ENCODE results near the gene GRIK5.

GRIK5 gene

DNA sequence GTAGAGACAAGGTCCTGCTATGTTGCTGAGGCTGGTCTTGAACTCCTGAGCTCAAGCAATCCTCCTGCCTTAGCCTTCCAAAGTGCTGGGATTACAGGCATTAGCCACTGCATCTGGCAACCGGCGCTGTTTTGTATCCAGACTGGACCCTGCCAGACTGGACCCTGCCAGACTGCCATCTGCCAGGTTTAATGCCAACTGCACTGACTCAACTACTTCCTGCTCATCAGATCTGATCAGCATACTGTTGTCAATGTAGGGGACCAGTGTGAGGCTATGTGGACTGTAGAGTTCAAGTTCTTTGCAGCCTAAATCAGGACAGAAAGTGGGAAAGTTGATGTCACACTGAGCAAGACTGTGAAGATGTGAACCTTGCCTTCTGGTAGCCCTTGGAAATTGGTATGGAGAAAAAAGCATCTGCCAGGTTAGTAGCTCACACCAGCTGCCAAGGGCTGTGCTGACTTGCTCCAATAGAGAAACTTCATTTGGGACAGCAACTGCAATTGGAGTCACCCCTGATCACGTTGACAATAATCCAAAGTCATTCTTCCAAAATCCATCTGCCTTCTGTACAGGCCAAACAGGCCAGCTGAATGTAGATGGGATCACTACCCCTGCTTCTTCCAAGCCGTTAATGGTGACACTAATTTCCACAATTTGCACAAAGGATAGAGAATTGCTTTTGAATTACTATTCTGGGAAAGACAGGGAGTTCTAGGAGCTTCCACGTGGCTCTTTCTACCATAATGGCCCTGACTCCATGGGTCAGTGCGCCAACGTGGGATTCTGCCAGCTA lies 39.2 kb downstream of the GRIK5 start:
- TF ChIP-seq SIN3A (IDR thresholded peaks at IDR 0.05; ENCODE audit: borderline replicate concordance, insufficient read depth, low read length) (no peak), POLR2AphosphoS5 (IDR thresholded peaks at IDR 0.05; ENCODE audit: low read depth, low read length) (no peak), FOXP2 (optimal IDR thresholded peaks at IDR 0.05; ENCODE audit: borderline replicate concordance, extremely low read depth, extremely low read length, insufficient read depth) (no peak), TAF1 (IDR thresholded peaks at IDR 0.05; ENCODE audit: borderline replicate concordance, insufficient read depth, low read length) (no peak)
- TF ChIP-seq, protein P1, sequence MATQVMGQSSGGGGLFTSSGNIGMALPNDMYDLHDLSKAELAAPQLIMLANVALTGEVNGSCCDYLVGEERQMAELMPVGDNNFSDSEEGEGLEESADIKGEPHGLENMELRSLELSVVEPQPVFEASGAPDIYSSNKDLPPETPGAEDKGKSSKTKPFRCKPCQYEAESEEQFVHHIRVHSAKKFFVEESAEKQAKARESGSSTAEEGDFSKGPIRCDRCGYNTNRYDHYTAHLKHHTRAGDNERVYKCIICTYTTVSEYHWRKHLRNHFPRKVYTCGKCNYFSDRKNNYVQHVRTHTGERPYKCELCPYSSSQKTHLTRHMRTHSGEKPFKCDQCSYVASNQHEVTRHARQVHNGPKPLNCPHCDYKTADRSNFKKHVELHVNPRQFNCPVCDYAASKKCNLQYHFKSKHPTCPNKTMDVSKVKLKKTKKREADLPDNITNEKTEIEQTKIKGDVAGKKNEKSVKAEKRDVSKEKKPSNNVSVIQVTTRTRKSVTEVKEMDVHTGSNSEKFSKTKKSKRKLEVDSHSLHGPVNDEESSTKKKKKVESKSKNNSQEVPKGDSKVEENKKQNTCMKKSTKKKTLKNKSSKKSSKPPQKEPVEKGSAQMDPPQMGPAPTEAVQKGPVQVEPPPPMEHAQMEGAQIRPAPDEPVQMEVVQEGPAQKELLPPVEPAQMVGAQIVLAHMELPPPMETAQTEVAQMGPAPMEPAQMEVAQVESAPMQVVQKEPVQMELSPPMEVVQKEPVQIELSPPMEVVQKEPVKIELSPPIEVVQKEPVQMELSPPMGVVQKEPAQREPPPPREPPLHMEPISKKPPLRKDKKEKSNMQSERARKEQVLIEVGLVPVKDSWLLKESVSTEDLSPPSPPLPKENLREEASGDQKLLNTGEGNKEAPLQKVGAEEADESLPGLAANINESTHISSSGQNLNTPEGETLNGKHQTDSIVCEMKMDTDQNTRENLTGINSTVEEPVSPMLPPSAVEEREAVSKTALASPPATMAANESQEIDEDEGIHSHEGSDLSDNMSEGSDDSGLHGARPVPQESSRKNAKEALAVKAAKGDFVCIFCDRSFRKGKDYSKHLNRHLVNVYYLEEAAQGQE (IDR thresholded peaks at IDR 0.05; ENCODE audit: insufficient read depth in 1 of 2, low read depth in 2 of 2, low read length in 2 of 2): no peak

DNA sequence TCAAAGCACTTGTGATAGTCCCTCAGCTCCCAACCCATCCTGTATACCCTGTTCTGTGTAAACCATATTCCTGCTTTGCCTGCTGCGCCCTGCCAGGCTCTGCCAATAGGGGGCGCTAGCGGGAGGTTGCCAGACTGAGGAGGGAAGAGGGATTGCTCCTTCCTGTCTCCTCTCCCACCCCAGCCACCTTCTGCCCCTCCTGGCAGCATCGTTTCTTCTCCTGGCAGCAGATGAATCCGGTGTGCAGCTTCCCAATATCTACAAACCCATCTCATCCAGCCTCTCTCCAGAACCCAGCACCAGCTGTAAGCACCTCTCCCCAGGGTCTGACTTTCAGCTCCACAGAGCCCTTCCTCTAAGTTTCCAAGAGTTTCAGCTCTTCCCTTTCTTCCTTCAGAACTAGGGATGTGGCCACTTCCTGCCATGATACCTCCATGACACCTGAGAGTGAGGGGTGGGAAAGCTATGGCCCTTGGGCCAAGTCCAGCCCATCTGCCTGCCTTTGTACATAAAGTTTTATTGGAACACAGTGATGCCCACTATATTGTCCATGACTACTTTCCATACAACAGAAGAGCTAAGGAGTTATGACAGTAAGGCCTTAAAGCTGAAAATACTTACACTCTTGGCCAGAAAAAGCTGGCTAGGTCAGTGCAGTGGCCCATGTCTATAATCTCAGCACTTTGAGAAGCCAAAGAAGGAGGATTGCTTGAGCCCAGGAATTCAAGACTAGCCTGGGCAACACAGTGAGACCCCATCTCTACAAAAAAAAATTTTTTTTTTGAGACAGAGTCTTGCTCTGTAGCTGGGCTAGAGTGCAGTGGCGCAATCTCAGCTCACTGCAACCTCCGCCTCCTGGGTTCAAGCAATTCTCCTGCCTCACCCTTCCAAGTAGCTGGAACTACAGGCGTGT lies 41.4 kb downstream of the GRIK5 start:
- TF ChIP-seq, protein P1 (IDR thresholded peaks at IDR 0.05; ENCODE audit: insufficient read depth in 1 of 2, low read depth in 2 of 2, low read length in 2 of 2): no peak
- peak; percentile 45; the same call in 1 of the 2 replicates for TF ChIP-seq POLR2AphosphoS5 (IDR thresholded peaks at IDR 0.05; ENCODE audit: low read depth, low read length)

DNA sequence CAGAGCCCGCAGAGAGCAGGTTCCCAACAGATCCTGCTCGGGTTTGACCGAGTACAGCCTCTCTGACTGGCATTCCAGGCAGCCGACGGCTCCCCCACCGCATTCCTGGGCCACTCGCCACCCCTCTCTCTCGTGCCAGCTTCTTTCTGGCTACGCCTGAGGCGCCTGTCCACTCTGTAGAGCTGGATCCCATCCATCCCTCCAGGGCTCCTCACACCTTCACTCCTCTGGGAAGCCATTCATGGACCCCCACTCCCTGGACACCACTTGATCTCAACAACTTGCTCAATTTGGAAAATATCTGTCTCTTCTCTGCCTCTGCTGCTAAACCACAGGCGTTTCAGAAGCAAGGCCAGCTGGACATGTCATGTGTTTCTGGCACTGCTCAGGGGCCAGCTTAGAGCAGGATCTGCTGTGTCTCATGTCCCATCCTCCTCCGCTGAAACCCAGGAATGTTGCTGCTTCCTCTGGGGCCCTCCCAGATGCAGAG lies 45.3 kb downstream of the GRIK5 start:
- TF ChIP-seq SIN3A (IDR thresholded peaks at IDR 0.05; ENCODE audit: borderline replicate concordance, insufficient read depth, low read length) (no peak), TAF1 (IDR thresholded peaks at IDR 0.05; ENCODE audit: borderline replicate concordance, insufficient read depth, low read length) (no peak), POLR2AphosphoS5 (IDR thresholded peaks at IDR 0.05; ENCODE audit: low read depth, low read length) (no peak), FOXP2 (optimal IDR thresholded peaks at IDR 0.05; ENCODE audit: borderline replicate concordance, extremely low read depth, extremely low read length, insufficient read depth) (no peak)
- TF ChIP-seq, protein P1 (IDR thresholded peaks at IDR 0.05; ENCODE audit: insufficient read depth in 1 of 2, low read depth in 2 of 2, low read length in 2 of 2): no peak

DNA sequence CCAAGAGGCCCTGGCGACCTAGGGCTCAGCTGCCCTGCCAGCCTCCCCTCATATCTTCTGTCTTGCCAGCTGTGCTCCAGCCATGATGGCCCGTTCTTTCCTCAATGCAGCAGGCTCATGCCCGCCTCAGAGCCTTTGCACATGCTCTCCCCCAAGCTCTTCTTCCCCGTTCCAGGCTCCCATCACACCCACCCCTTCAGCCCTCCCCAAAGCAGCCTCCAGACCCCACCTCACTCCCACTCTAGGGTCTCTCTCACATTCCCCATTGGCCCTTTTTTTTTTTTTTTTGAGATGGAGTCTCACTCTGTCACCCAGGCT lies 46.1 kb downstream of the GRIK5 start:
- no peak for TF ChIP-seq TAF1 (IDR thresholded peaks at IDR 0.05; ENCODE audit: borderline replicate concordance, insufficient read depth, low read length)
- no peak for TF ChIP-seq FOXP2 (optimal IDR thresholded peaks at IDR 0.05; ENCODE audit: borderline replicate concordance, extremely low read depth, extremely low read length, insufficient read depth)
- no peak for TF ChIP-seq POLR2AphosphoS5 (IDR thresholded peaks at IDR 0.05; ENCODE audit: low read depth, low read length)
- TF ChIP-seq, protein P1 (IDR thresholded peaks at IDR 0.05; ENCODE audit: insufficient read depth in 1 of 2, low read depth in 2 of 2, low read length in 2 of 2): no peak
- no peak for TF ChIP-seq SIN3A (IDR thresholded peaks at IDR 0.05; ENCODE audit: borderline replicate concordance, insufficient read depth, low read length)

Measured in PFSK-1 (cell line).